Ascending aorta (tissue), 2 donors: Measurements from ENCODE around the gene PIKFYVE. TPM values are rescaled to one million over a fixed set of nuclear protein-coding genes. Genes with fewer than 3 reads are reported as not detected.

Source experiments
- DNase-seq, 2 donors: peaks; one replicate each; pipeline ENCODE4 v3.0.0-alpha.2; 2019; ENCODE audit warnings: low spot score in 2 of 2
- H3K27ac ChIP-seq, 2 donors: fragments of 200-600 bp; sonication (generic); one replicate each; pipeline ENCODE4 v1.5.1; 2016 to 2017; ENCODE audit warnings: mild to moderate bottlenecking in 1 of 2
- H3K27me3 ChIP-seq: fragments of 200-600 bp; sonication (generic); one replicate; pipeline ENCODE4 v1.5.1; 2017
- H3K36me3 ChIP-seq, 2 donors: fragments of 200-600 bp; sonication (generic); one replicate each; pipeline ENCODE4 v1.5.1; 2016
- H3K4me1 ChIP-seq, 2 donors: fragments of 200-600 bp; sonication (generic); one replicate each; pipeline ENCODE4 v1.5.1; 2016 to 2017; ENCODE audit warnings: mild to moderate bottlenecking in 1 of 2
- H3K4me3 ChIP-seq, 2 donors: fragments of 200-600 bp; sonication (generic); one replicate each; pipeline ENCODE4 v1.5.1; 2016 to 2017; ENCODE audit warnings: mild to moderate bottlenecking in 1 of 2
- H3K9me3 ChIP-seq, 2 donors: fragments of 200-600 bp; sonication (generic); one replicate each; pipeline ENCODE4 v1.5.1; 2016
- CTCF ChIP-seq, 3 experiments: fragments of 200-600 bp in 2 of 3; fragments of 450-650 bp in 1 of 3; sonication (generic) in 2 of 3; IDR thresholded peaks; one replicate each; pipeline ENCODE4 v1.5.1; 2016 to 2019; ENCODE audit warnings: antibody characterized with exemption in 3 of 3, mild to moderate bottlenecking in 1 of 3, moderate library complexity in 1 of 3
- intact Hi-C: fragments of 100-400 bp; cut with DNase I; formaldehyde crosslinking; loops from one replicate; pipeline ENCODE4 v1.15.1; 2023
- total RNA-seq: library from RNA; depleted of rRNA; stranded (reverse); fragments of >200 nt; gene quantifications from one replicate; pipeline ENCODE4 v1.1.0, GENCODE V29; 2016

The PIKFYVE gene
- total RNA-seq, 1 donor from 2014 or later: 12.0 TPM

GRCh38 chr2:208228476-208228875, 37.6 kb upstream of the PIKFYVE start:
- Histone ChIP-seq H3K27me3 (no peaks in the 10 kb centered on the region), H3K9me3 (no peaks in the 10 kb centered on the region), H3K4me1 (no peaks in the 10 kb centered on the region), H3K4me3 (no peak overlapping the region), H3K36me3 (no peaks in the 10 kb centered on the region), H3K27ac (no peak overlapping the region)
- no peak for TF ChIP-seq CTCF (IDR thresholded peaks at IDR 0.05)
- no peak for DNase-seq
- intact Hi-C loops: no loop called here

GRCh38 chr2:208234786-208235185, 31.3 kb upstream of the PIKFYVE start:
- Histone ChIP-seq H3K27me3 (no peaks in the 10 kb centered on the region), H3K36me3 (peaks cover 21 to 22% of the 10 kb centered on the region in 2 donors), H3K4me1 (no peaks in the 10 kb centered on the region), H3K9me3 (no peaks in the 10 kb centered on the region), H3K4me3 (no peak overlapping the region), H3K27ac (no peak overlapping the region)
- TF ChIP-seq CTCF (IDR thresholded peaks at IDR 0.05): no peak
- no peak for DNase-seq
- intact Hi-C loops: no loop called here

- TF ChIP-seq CTCF (IDR thresholded peaks at IDR 0.05): no peak
- no peaks in the 10 kb centered on the region for H3K4me1 ChIP-seq
- no peak overlapping the region for H3K4me3 ChIP-seq
- intact Hi-C loops: no loop called here
- no peaks in the 10 kb centered on the region for H3K9me3 ChIP-seq
- DNase-seq: no peak
- peaks cover 26% of the 10 kb centered on the region in 2 donors for H3K36me3 ChIP-seq
- no peak overlapping the region for H3K27ac ChIP-seq
- H3K27me3 ChIP-seq: no peaks in the 10 kb centered on the region
Measured at GRCh38 chr2:208235860-208236259, 30.2 kb upstream of the PIKFYVE start.

- no peak for DNase-seq
- intact Hi-C loops: no loop called here
- no peak overlapping the region for H3K4me3 ChIP-seq
- H3K4me1 ChIP-seq: no peaks in the 10 kb centered on the region
- TF ChIP-seq CTCF (IDR thresholded peaks at IDR 0.05): no peak
- no peaks in the 10 kb centered on the region for H3K27me3 ChIP-seq
- H3K9me3 ChIP-seq: no peaks in the 10 kb centered on the region
- H3K36me3 ChIP-seq: peaks cover 50 to 57% of the 10 kb centered on the region in 2 donors
- no peak overlapping the region for H3K27ac ChIP-seq
Measured at GRCh38 chr2:208239770-208240493, 26.1 kb upstream of the PIKFYVE start.

- H3K27me3 ChIP-seq: no peaks in the 10 kb centered on the region
- intact Hi-C loops: no loop called here
- TF ChIP-seq CTCF (IDR thresholded peaks at IDR 0.05): no peak
- H3K36me3 ChIP-seq: peaks cover 52 to 61% of the 10 kb centered on the region in 2 donors
- no peak overlapping the region for H3K4me3 ChIP-seq
- no peaks in the 10 kb centered on the region for H3K9me3 ChIP-seq
- no peak overlapping the region for H3K27ac ChIP-seq
- no peak for DNase-seq
- H3K4me1 ChIP-seq: no peaks in the 10 kb centered on the region
Measured at GRCh38 chr2:208240619-208241209, 25.3 kb upstream of the PIKFYVE start.
